Measurements from ENCODE around the gene SLC10A3.

The SLC10A3 gene

GRCh38 chrX:154486396-154487207 is 3.8 kb downstream of the SLC10A3 start, which contains the start of gene UBL4A:
Gene UBL4A (minus strand): TSS chrX:154486615. CDS start chrX:154486584, 31 bp downstream.
- no peak for TF ChIP-seq CTCF (conservative IDR thresholded peaks at IDR 0.05; ENCODE audit: low read depth, low read length)
- Histone ChIP-seq H4K20me1 (ENCODE audit: insufficient read depth) (no peaks in the 10 kb centered on the region), H3K4me1 (ENCODE audit: low read depth, poor library complexity, severe bottlenecking) (no peaks in the 10 kb centered on the region), H3K27me3 (ENCODE audit: insufficient read depth, low read depth) (no peaks in the 10 kb centered on the region), H2AFZ (ENCODE audit: low read depth) (peak within 1 kb of the TSS; percentile 44; the same call in 1 of the 2 replicates), H3K27ac (peak within 1 kb of the TSS; percentile 44), H3K36me3 (ENCODE audit: insufficient read depth) (no peaks in the 10 kb centered on the region), H3K9ac (peak within 1 kb of the TSS; percentile 70), H3K4me2 (peak within 1 kb of the TSS; percentile 57), H3K4me3 (IDR thresholded peaks at IDR 0.05; ENCODE audit: insufficient read depth, low read depth, low read length) (no peak within 1 kb of the TSS), H3K79me2 (ENCODE audit: insufficient read depth, low read depth) (peaks cover 13% of the 10 kb centered on the region; the same call in 1 of the 2 replicates)

- Histone ChIP-seq H3K9ac (peak overlapping the region; percentile 70), H3K27ac (peak overlapping the region; percentile 44)
- no peak for TF ChIP-seq CTCF (conservative IDR thresholded peaks at IDR 0.05; ENCODE audit: low read depth, low read length)
Observed at GRCh38 chrX:154486052-154486395, 4.4 kb downstream of the SLC10A3 start.

GRCh38 chrX:154485150-154486051 is 5.0 kb downstream of the SLC10A3 start:
- Histone ChIP-seq H2AFZ (ENCODE audit: low read depth) (peak overlapping the region; percentile 44; the same call in 1 of the 2 replicates), H3K4me2 (peak overlapping the region; percentile 57), H3K27me3 (ENCODE audit: insufficient read depth, low read depth) (no peaks in the 10 kb centered on the region), H3K4me3 (IDR thresholded peaks at IDR 0.05; ENCODE audit: insufficient read depth, low read depth, low read length) (no peak overlapping the region), H3K4me1 (ENCODE audit: low read depth, poor library complexity, severe bottlenecking) (no peaks in the 10 kb centered on the region), H3K79me2 (ENCODE audit: insufficient read depth, low read depth) (peaks cover 13% of the 10 kb centered on the region; the same call in 1 of the 2 replicates), H4K20me1 (ENCODE audit: insufficient read depth) (no peaks in the 10 kb centered on the region), H3K9ac (peak overlapping the region; percentile 70; the same call in 1 of the 2 replicates), H3K27ac (peak overlapping the region; percentile 44; the same call in 1 of the 2 replicates), H3K36me3 (ENCODE audit: insufficient read depth) (no peaks in the 10 kb centered on the region)
- no peak for TF ChIP-seq CTCF (conservative IDR thresholded peaks at IDR 0.05; ENCODE audit: low read depth, low read length)

More at GRCh38 chrX:154486052-154486395, 4.4 kb downstream of the SLC10A3 start:
- no peaks in the 10 kb centered on the region for H3K4me1 ChIP-seq (ENCODE audit: low read depth, poor library complexity, severe bottlenecking)
- no peaks in the 10 kb centered on the region for H3K27me3 ChIP-seq (ENCODE audit: insufficient read depth, low read depth)
- H3K4me3 ChIP-seq (IDR thresholded peaks at IDR 0.05; ENCODE audit: insufficient read depth, low read depth, low read length), result no peak overlapping the region
- H3K36me3 ChIP-seq (ENCODE audit: insufficient read depth), result no peaks in the 10 kb centered on the region
- H3K4me2 ChIP-seq, result peak overlapping the region; percentile 57
- H2AFZ ChIP-seq (ENCODE audit: low read depth), result peak overlapping the region; percentile 44; the same call in 1 of the 2 replicates
- no peaks in the 10 kb centered on the region for H4K20me1 ChIP-seq (ENCODE audit: insufficient read depth)
- H3K79me2 ChIP-seq (ENCODE audit: insufficient read depth, low read depth), result peaks cover 13% of the 10 kb centered on the region; the same call in 1 of the 2 replicates
